Endothelial cell of umbilical vein (primary cell): Measurements from ENCODE around the gene CATSPER3. TPM values are rescaled to one million over a fixed set of nuclear protein-coding genes. Genes with fewer than 3 reads are reported as not detected.

Experiments
- BruUV-seq: library from RNA; stranded (reverse); fragments of 400-500 nt; replicated peaks from 2 replicates; lab custom pipeline; 2021; lab: Mats Ljungman, UMichigan
- CTCF ChIA-PET: fragments of 300-600, 350-600 bp; sonication (Branson Sonifier 250); formaldehyde crosslinking; loops from one replicate; lab custom pipeline; 2021; ENCODE audit warnings: antibody characterized with exemption, inconsistent platforms; lab: Charles Lee
- POLR2A ChIA-PET: fragments of 300-600, 350-600 bp; sonication (Branson Sonifier 250); formaldehyde crosslinking; loops from one replicate; lab custom pipeline; 2021; ENCODE audit warnings: antibody characterized with exemption, inconsistent platforms; lab: Charles Lee
- DNase-seq: peaks from one replicate; pipeline ENCODE4 v3.0.0-alpha.2; 2011; ENCODE audit warnings: low read depth, low spot score
- FAIRE-seq: peaks from 2 replicates; lab custom pipeline; 2011; peaks lifted over from hg19 to GRCh38; lab: Jason Lieb, UNC
- H2AFZ ChIP-seq: 2 replicates; pipeline ENCODE4 v1.6.0; 2012; ENCODE audit warnings: low read depth, low read length, control low read depth, inconsistent platforms
- H3K27ac ChIP-seq: 2 replicates; pipeline ENCODE4 v1.5.1; 2011; ENCODE audit warnings: low read depth, mild to moderate bottlenecking, control low read depth, low read length, moderate library complexity; ENCODE audit not compliant: insufficient read depth
- H3K27me3 ChIP-seq, 2 experiments: 2 replicates each; pipeline versions ENCODE4 v1.6.0 to v1.6.1; 2011; ENCODE audit warnings: low read length in 2 of 2, mixed read lengths in 1 of 2; ENCODE audit not compliant: control insufficient read depth in 2 of 2, insufficient read depth in 2 of 2
- H3K36me3 ChIP-seq, 2 experiments: 2 replicates in 1 of 2; 3 replicates in 1 of 2; pipeline ENCODE4 v1.5.1; 2011; ENCODE audit warnings: low read length in 2 of 2, mild to moderate bottlenecking in 1 of 2, moderate library complexity in 1 of 2; ENCODE audit not compliant: control insufficient read depth in 2 of 2, insufficient read depth in 2 of 2; ENCODE audit errors: extremely low read depth in 1 of 2
- H3K4me1 ChIP-seq: 3 replicates; pipeline ENCODE4 v1.5.1; 2011; ENCODE audit warnings: mild to moderate bottlenecking, low read length; ENCODE audit not compliant: control insufficient read depth, insufficient read depth; ENCODE audit errors: extremely low read depth
- H3K4me2 ChIP-seq: 2 replicates; pipeline ENCODE4 v1.6.1; 2011; ENCODE audit warnings: low read length, control low read depth, mixed read lengths; ENCODE audit not compliant: insufficient read depth
- H3K4me3 ChIP-seq, 3 experiments: fragments of 200-600 bp in 1 of 3; sonication (generic), shearing (Covaris generic) in 1 of 3; replicated peaks in 1 of 3; 2 replicates each; pipeline ENCODE4 v1.5.1; 2011 to 2016; ENCODE audit warnings: control low read depth in 3 of 3, low read length in 3 of 3, mild to moderate bottlenecking in 2 of 3, inconsistent platforms in 1 of 3, low read depth in 1 of 3, moderate library complexity in 1 of 3; ENCODE audit not compliant: insufficient read depth in 1 of 3
- H3K79me2 ChIP-seq: 2 replicates; pipeline ENCODE4 v1.6.0; 2012; ENCODE audit warnings: low read length, inconsistent platforms; ENCODE audit not compliant: control insufficient read depth, insufficient read depth
- H3K9ac ChIP-seq: replicated peaks from 2 replicates; pipeline ENCODE3; 2011; ENCODE audit warnings: low read length, control low read depth; ENCODE audit not compliant: insufficient read depth; ENCODE audit errors: extremely low read depth
- H3K9me1 ChIP-seq: replicated peaks from 3 replicates; pipeline ENCODE4 v1.6.0; 2011; ENCODE audit warnings: mild to moderate bottlenecking, low read length; ENCODE audit not compliant: control insufficient read depth, insufficient read depth; ENCODE audit errors: extremely low read depth
- H3K9me3 ChIP-seq: replicated peaks from 2 replicates; pipeline ENCODE4 v1.5.1; 2012; ENCODE audit warnings: low read length, inconsistent platforms; ENCODE audit not compliant: control insufficient read depth, insufficient read depth
- H4K20me1 ChIP-seq: replicated peaks from 2 replicates; pipeline ENCODE3; 2011; ENCODE audit warnings: mild to moderate bottlenecking, low read length; ENCODE audit not compliant: control insufficient read depth, insufficient read depth; ENCODE audit errors: extremely low read depth
- CTCF ChIP-seq, 2 donors: IDR thresholded peaks; 1 replicate in 1 of 2; 2 replicates in 1 of 2; pipeline ENCODE4 v1.5.1; 2011; ENCODE audit warnings: low read length in 2 of 2, mild to moderate bottlenecking in 2 of 2, moderate library complexity in 2 of 2, control low read depth in 1 of 2, inconsistent platforms in 1 of 2, low read depth in 1 of 2; ENCODE audit not compliant: insufficient read depth in 1 of 2; ENCODE audit errors: extremely low read depth in 1 of 2
- EZH2 ChIP-seq: IDR thresholded peaks from 2 replicates; pipeline ENCODE4 v1.6.1; 2012; ENCODE audit warnings: borderline replicate concordance, low read depth, mild to moderate bottlenecking, moderate library complexity, low read length, inconsistent platforms; ENCODE audit not compliant: severe bottlenecking
- FOS ChIP-seq: IDR thresholded peaks from 2 replicates; pipeline ENCODE4 v1.6.1; 2011; ENCODE audit warnings: mild to moderate bottlenecking, low read length, moderate library complexity, borderline replicate concordance; ENCODE audit not compliant: insufficient read depth
- GATA2 ChIP-seq: IDR thresholded peaks from 2 replicates; pipeline ENCODE4 v1.7.0; 2011; ENCODE audit warnings: low read depth, mild to moderate bottlenecking, moderate library complexity, mixed read lengths, low read length; ENCODE audit not compliant: insufficient read length, insufficient read depth
- JUN ChIP-seq: IDR thresholded peaks from 2 replicates; pipeline ENCODE4 v1.6.1; 2011; ENCODE audit warnings: borderline replicate concordance, low read depth; ENCODE audit not compliant: insufficient read length, insufficient read depth
- MAX ChIP-seq: IDR thresholded peaks from 2 replicates; pipeline ENCODE4 v1.6.1; 2011; ENCODE audit not compliant: insufficient read depth, insufficient read length
- MYC ChIP-seq: IDR thresholded peaks from one replicate; pipeline ENCODE4 v1.6.1; 2011; ENCODE audit warnings: mild to moderate bottlenecking, low read depth, low read length
- POLR2A ChIP-seq: IDR thresholded peaks from 2 replicates; pipeline ENCODE4 v1.6.1; 2012; ENCODE audit warnings: low read depth, mild to moderate bottlenecking, control low read depth, low read length
- POLR2AphosphoS5 ChIP-seq: IDR thresholded peaks from 2 replicates; pipeline ENCODE4 v1.6.1; 2012; ENCODE audit warnings: low read depth, mild to moderate bottlenecking, control low read depth, low read length, moderate library complexity; ENCODE audit not compliant: insufficient read depth
- dilution Hi-C: fragments of 300-500 bp; cut with MboI; formaldehyde crosslinking; loops from one replicate; pipeline ENCODE4 v1.15.0; 2019; ENCODE audit warnings: low sequenced_read_pairs; ENCODE audit not compliant: extremely low pct_ligation_motif_present
- intact Hi-C: fragments of 100-400 bp; cut with micrococcal nuclease; formaldehyde crosslinking; loops from one replicate; pipeline ENCODE4 v1.10.0; 2022
- polyA plus RNA-seq, 4 experiments: library from polyadenylated mRNA; depleted of rRNA in 3 of 4; stranded (reverse) in 3 of 4; unstranded in 1 of 4; fragments of >200 nt; gene quantifications; 2 replicates each; pipeline versions ENCODE4 v1.2.1 to v1.2.3, GENCODE V29; 2011 to 2012; ENCODE audit warnings: missing spikeins in 1 of 4
- total RNA-seq: library from RNA; stranded (reverse); gene quantifications from 2 replicates; pipeline ENCODE4 v1.2.3, GENCODE V29; 2021

CATSPER3 gene
- total and polyA plus RNA-seq, 2 donors (not counting 3 experiments of a cell fraction or from before 2014, with no cell fraction given), result 0.43 to 0.71 TPM

GRCh38 chr5:135010502-135011354 is 43.0 kb downstream of the CATSPER3 start:
- ChIA-PET CTCF (no interaction called here), POLR2A (no interaction called here)
- no peaks in the 10 kb centered on the region for H3K4me1 ChIP-seq
- no peaks in the 10 kb centered on the region for H3K27me3 ChIP-seq
- no peaks in the 10 kb centered on the region for H3K9me1 ChIP-seq
- H2AFZ ChIP-seq, result no peak overlapping the region
- no TSS peak for BruUV-seq
- FAIRE-seq (no peak), DNase-seq (no peak)
- no peaks in the 10 kb centered on the region for H3K79me2 ChIP-seq
- no peaks in the 10 kb centered on the region for H3K9me3 ChIP-seq
- TF ChIP-seq POLR2AphosphoS5, result no peak
- no peaks in the 10 kb centered on the region for H4K20me1 ChIP-seq
- no peak overlapping the region for H3K9ac ChIP-seq
- intact Hi-C loops, result no loop called here
- no peak overlapping the region for H3K4me3 ChIP-seq
- dilution Hi-C loops, result no loop called here
- H3K36me3 ChIP-seq, result no peaks in the 10 kb centered on the region
- H3K27ac ChIP-seq, result no peak overlapping the region
- no peak overlapping the region for H3K4me2 ChIP-seq

GRCh38 chr5:135011355-135012032 is 43.8 kb downstream of the CATSPER3 start:
- Histone ChIP-seq H3K4me1 (no peaks in the 10 kb centered on the region), H3K9me1 (no peaks in the 10 kb centered on the region), H3K4me3 (no peak overlapping the region), H4K20me1 (no peaks in the 10 kb centered on the region), H3K9ac (no peak overlapping the region), H3K27me3 (no peaks in the 10 kb centered on the region), H2AFZ (no peak overlapping the region), H3K27ac (no peak overlapping the region), H3K79me2 (no peaks in the 10 kb centered on the region), H3K4me2 (no peak overlapping the region), H3K9me3 (no peaks in the 10 kb centered on the region), H3K36me3 (no peaks in the 10 kb centered on the region)
- TF ChIP-seq EZH2 (no peak), FOS (no peak), POLR2AphosphoS5 (no peak), JUN (no peak), CTCF (IDR thresholded peaks at IDR 0.05; ENCODE audit: extremely low read depth in 1 of 2, insufficient read depth in 1 of 2, low read depth in 1 of 2, low read length in 2 of 2) (no peak), MYC (no peak), POLR2A (no peak), GATA2 (no peak), MAX (no peak)
- FAIRE-seq (no peak), DNase-seq (no peak)
- POLR2A ChIA-PET, result no interaction called here
- intact Hi-C loops, result no loop called here
- CTCF ChIA-PET, result no interaction called here
- BruUV-seq, result no TSS peak
- dilution Hi-C loops, result no loop called here
